WTC11 (cell line): ENCODE data around the gene SLC46A3.

Source experiments
- CTCF ChIP-seq: fragments of 200-600 bp; IDR thresholded peaks from 2 replicates; pipeline ENCODE4 v1.8.0; 2022; ENCODE audit warnings: antibody characterized with exemption
- TP53 ChIP-seq: sonication (generic); formaldehyde crosslinking; IDR thresholded peaks from 2 replicates; pipeline ENCODE4 v1.8.1; 2023; ENCODE audit warnings: mild to moderate bottlenecking, missing genetic modification reagents

- TF ChIP-seq CTCF: no peak; the same call in 1 of the 2 replicates
- no peak for TF ChIP-seq TP53
Measured at GRCh38 chr13:28679628-28680027, 39.1 kb downstream of the SLC46A3 start.
